Right atrium auricular region (tissue), 2 donors: ENCODE data around the gene RNF144A. TPM values are rescaled to one million over a fixed set of nuclear protein-coding genes. Genes with fewer than 3 reads are reported as not detected.

Source experiments
- DNase-seq: peaks from one replicate; pipeline ENCODE4 v3.0.0-alpha.2; 2019; ENCODE audit warnings: low spot score
- H3K27ac ChIP-seq, 2 donors: fragments of 200-600 bp; sonication (generic); 1 replicate in 1 of 2; 2 replicates in 1 of 2; pipeline ENCODE4 v1.5.1; 2016 to 2019
- H3K27me3 ChIP-seq, 2 donors: fragments of 200-600 bp; sonication (generic); one replicate each; pipeline versions ENCODE4 v1.5.1 to v1.6.0; 2017 to 2019
- H3K36me3 ChIP-seq: fragments of 200-600 bp; sonication (generic); one replicate; pipeline ENCODE4 v1.5.1; 2016
- H3K4me1 ChIP-seq, 2 donors: fragments of 200-600 bp; sonication (generic); one replicate each; pipeline versions ENCODE4 v1.5.1 to v1.6.0; 2017 to 2019
- H3K4me3 ChIP-seq, 2 donors: fragments of 200-600 bp; sonication (generic); 1 replicate in 1 of 2; 2 replicates in 1 of 2; pipeline ENCODE4 v1.5.1; 2017 to 2019; ENCODE audit warnings: mild to moderate bottlenecking in 1 of 2, moderate library complexity in 1 of 2
- H3K9me3 ChIP-seq, 2 donors: fragments of 200-600 bp; sonication (generic); one replicate each; pipeline ENCODE4 v1.5.1; 2019
- CTCF ChIP-seq, 2 donors: fragments of 200-600 bp; sonication (generic); IDR thresholded peaks; one replicate each; pipeline ENCODE4 v1.5.1; 2019; ENCODE audit warnings: antibody characterized with exemption in 2 of 2
- total RNA-seq, 2 donors: library from RNA; depleted of rRNA; stranded (reverse); fragments of >200 nt; gene quantifications; one replicate each; pipeline ENCODE4 v1.1.0, GENCODE V29; 2016

Gene RNF144A
- total RNA-seq, 2 donors from 2014 or later: 8.2 to 12.6 TPM

DNA sequence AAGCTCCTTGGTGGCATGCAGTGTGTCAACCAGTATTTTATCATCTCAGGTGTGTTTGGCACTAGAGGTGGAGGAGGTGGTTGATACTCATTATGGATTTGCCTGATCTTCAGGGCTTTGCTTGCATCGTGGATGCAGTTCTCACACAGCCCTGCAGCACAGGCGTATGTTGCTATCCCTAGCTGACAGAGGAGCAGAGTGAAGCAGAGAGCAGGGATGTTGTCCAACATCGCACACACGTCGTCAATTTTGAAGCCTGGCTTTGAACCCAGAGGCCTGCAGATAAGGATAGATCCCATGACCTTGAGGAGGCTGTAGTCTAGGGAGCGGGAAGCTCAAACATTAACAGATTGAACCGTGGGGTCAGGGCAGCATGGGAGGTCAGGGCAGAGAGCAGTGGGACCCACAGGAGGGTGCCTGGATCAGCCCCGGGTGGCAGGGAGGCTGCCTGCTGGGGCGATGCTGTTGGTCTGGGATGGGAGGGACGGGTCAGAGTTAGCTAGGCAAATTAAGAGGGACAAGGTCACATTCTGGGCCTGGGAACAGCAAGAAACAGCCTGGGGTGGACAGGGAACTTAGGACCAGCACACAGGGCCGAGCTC lies 4.2 kb downstream of the RNF144A start:
- no peak for TF ChIP-seq CTCF (IDR thresholded peaks at IDR 0.05)

GRCh38 chr2:6922201-6922656 lies 5.0 kb downstream of the RNF144A start:
- peaks cover 0 to 45% of the 10 kb centered on the region in 2 donors for H3K4me1 ChIP-seq
- no peaks in the 10 kb centered on the region for H3K9me3 ChIP-seq
- no peaks in the 10 kb centered on the region for H3K27me3 ChIP-seq
- TF ChIP-seq CTCF (IDR thresholded peaks at IDR 0.05): no peak
- H3K27ac ChIP-seq: no peak overlapping the region
- DNase-seq: no peak
- no peak overlapping the region for H3K4me3 ChIP-seq
- no peaks in the 10 kb centered on the region for H3K36me3 ChIP-seq

More for the DNA sequence above, 4.2 kb downstream of the RNF144A start:
- no peak for DNase-seq
- Histone ChIP-seq H3K27me3 (no peaks in the 10 kb centered on the region), H3K27ac (no peak overlapping the region), H3K4me3 (no peak overlapping the region), H3K9me3 (no peaks in the 10 kb centered on the region), H3K36me3 (no peaks in the 10 kb centered on the region), H3K4me1 (peaks cover 0 to 37% of the 10 kb centered on the region in 2 donors)

- Histone ChIP-seq H3K27me3 (no peaks in the 10 kb centered on the region), H3K4me3 (no peak overlapping the region), H3K9me3 (no peaks in the 10 kb centered on the region), H3K27ac (no peak overlapping the region), H3K4me1 (peaks cover 0 to 47% of the 10 kb centered on the region in 2 donors), H3K36me3 (no peaks in the 10 kb centered on the region)
- no peak for TF ChIP-seq CTCF (IDR thresholded peaks at IDR 0.05)
- no peak for DNase-seq
These were observed 6.1 kb downstream of the RNF144A start for GRCh38 chr2:6923319-6923718.

DNA sequence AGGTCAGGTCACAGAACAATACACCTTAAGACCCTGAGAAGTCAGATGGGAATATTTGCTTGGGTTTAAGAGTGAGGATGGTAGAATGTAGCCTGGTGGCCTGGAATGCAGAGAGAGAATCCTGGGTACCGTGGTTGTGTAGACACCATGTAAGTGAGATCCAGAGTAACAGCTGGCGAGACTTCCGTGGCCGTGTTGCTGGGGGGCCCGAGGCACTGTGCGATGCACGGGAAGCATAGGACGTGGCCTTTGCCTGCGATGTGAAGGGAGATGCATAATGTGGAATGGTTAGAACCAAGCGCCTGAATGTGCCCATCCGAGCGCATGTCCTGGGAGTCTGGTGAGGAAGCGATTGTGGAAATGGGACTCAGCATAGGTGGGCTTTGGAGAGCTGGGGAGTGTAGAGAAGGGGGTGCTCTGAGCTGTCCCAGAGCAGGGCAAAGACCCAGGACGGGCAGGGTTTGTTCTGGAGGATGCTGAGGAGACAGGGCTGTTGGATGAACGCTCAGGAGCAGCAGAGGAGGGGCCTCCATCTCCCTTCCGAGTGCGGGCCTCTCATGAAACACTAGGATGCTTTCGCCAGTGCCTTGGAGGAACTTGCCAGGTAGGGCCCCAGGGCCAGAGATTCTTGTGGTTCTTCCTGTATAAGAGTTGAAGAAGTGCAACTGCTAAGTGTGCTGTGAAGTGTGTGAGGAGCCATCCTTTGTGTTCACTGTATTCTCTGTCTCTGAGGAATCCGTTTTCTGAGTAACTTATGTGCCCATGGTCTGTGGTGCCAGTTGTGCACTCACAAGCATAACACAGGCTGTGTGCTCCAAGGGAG lies 7.1 kb downstream of the RNF144A start:
- Histone ChIP-seq H3K9me3 (no peaks in the 10 kb centered on the region), H3K4me1 (peaks cover 0 to 47% of the 10 kb centered on the region in 2 donors), H3K36me3 (no peaks in the 10 kb centered on the region), H3K27me3 (no peaks in the 10 kb centered on the region), H3K27ac (no peak overlapping the region), H3K4me3 (no peak overlapping the region)
- no peak for DNase-seq
- TF ChIP-seq CTCF (IDR thresholded peaks at IDR 0.05): no peak

DNA sequence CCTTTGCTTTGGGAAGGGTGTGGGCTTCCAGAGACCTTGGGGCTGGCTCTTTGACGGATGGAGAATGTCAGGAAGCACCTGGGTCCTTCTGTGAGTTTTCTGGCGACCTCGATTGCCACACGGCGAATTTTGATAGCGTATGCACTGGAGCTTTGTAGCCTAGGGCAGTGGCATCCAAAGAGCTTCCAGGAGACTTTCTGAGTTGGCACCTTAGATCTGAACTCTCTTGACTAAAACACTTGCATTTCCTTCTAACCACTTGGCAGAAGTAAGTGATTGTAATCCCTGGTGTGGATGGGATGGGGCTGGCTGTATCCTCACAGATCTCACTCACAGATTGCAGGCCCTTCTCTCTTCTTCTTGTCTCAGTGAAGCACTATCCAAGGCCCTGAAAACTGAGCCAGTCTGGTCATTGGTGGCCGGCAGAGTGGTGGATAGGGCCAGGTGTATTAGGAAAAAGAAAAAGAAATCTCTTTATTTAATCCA lies 7.8 kb downstream of the RNF144A start:
- Histone ChIP-seq H3K4me3 (no peak overlapping the region), H3K4me1 (peaks cover 0 to 44% of the 10 kb centered on the region in 2 donors), H3K27ac (no peak overlapping the region), H3K27me3 (no peaks in the 10 kb centered on the region), H3K36me3 (no peaks in the 10 kb centered on the region), H3K9me3 (no peaks in the 10 kb centered on the region)
- no peak for DNase-seq
- no peak for TF ChIP-seq CTCF (IDR thresholded peaks at IDR 0.05)
